ENCODE measurements around the gene RBP5. TPM values are rescaled to one million over a fixed set of nuclear protein-coding genes. Genes with fewer than 3 reads are reported as not detected.

RBP5 gene
- total and polyA plus RNA-seq, 9 of the 15 experiments (the other 6 are each of a cell fraction or from before 2014, with no cell fraction given) = 8.6 to 22.5 (median 11.4) TPM

GRCh38 chr12:7158781-7159609, 30.3 kb upstream of the RBP5 start:
- ATAC-seq (no peak), FAIRE-seq (no peak), DNase-seq (ENCODE audit: extremely low read depth in 1 of 4, low spot score in 3 of 4) (no peak)
- H3K4me2 ChIP-seq (ENCODE audit: insufficient read depth, low read length) = no peak overlapping the region
- ChIA-PET POLR2A (interaction anchor here (0.9 kb wide), 1 partner anchor 13 kb away, joined by 3 read pairs; no protein-coding TSS in a partner anchor), CTCF (ENCODE audit: low intra/inter-chr PET ratio) (no interaction called here)
- no peak overlapping the region for H3K27ac ChIP-seq (ENCODE audit: extremely low read depth, low read depth, low read length)
- no peaks in the 10 kb centered on the region for H3K36me3 ChIP-seq (ENCODE audit: control insufficient read depth, insufficient read depth, low read length)
- no peak overlapping the region; a peak in 1 of 4 replicates for H3K9ac ChIP-seq (ENCODE audit: insufficient read depth in 1 of 2, low read depth in 2 of 2, low read length in 2 of 2)
- no peaks in the 10 kb centered on the region for H3K9me3 ChIP-seq (replicated peaks; ENCODE audit: control insufficient read depth, insufficient read depth, low read depth, low read length)
- BruUV-seq (replicated peaks) = no TSS peak
- no peak overlapping the region for H3K4me3 ChIP-seq
- WGBS (ENCODE audit: insufficient coverage, low coverage, missing lambda C conversion rate) = 62% methylated on average over 3 of the region's 10 CpGs
- no peaks in the 10 kb centered on the region for H3K79me2 ChIP-seq (ENCODE audit: control insufficient read depth, insufficient read depth, low read length)
- in situ Hi-C loops (cut with MboI) = no loop called here
- TF ChIP-seq MYNN (IDR thresholded peaks at IDR 0.05) (no peak), MYNN (CRISPR knock-in tag; IDR thresholded peaks at IDR 0.05) (no peak), L3MBTL2 (IDR thresholded peaks at IDR 0.05) (no peak), CTCF (IDR thresholded peaks at IDR 0.05 in 2 of 3, conservative IDR thresholded peaks at IDR 0.05 in 1 of 3; ENCODE audit: insufficient read depth in 2 of 3, low read depth in 1 of 3, low read length in 3 of 3) (no peak), ZNF717 (CRISPR knock-in tag; IDR thresholded peaks at IDR 0.05) (no peak)
- H3K9me1 ChIP-seq (ENCODE audit: control insufficient read depth, insufficient read depth, low read length) = no peaks in the 10 kb centered on the region
- no peaks in the 10 kb centered on the region; a peak in 1 of 5 replicates for H3K27me3 ChIP-seq (ENCODE audit: control insufficient read depth in 2 of 2, insufficient read depth in 2 of 2, low read length in 2 of 2)
- no peak overlapping the region for H2AFZ ChIP-seq (ENCODE audit: low read depth, low read length)
- intact Hi-C loops (cut with micrococcal nuclease) = no loop called here
- no peaks in the 10 kb centered on the region for H4K20me1 ChIP-seq (replicated peaks; ENCODE audit: control insufficient read depth, insufficient read depth, low read length)
- peaks cover 0 to 12% of the 10 kb centered on the region in 2 experiments; a peak in 2 of 5 replicates for H3K4me1 ChIP-seq (replicated peaks in 1 of 2; ENCODE audit: control insufficient read depth in 2 of 2, insufficient read depth in 2 of 2, low read length in 2 of 2)
